HG02623 (cell line): ENCODE measurements around the gene PGM2.
A peak's percentile ranks its signal among the peaks of the same experiment; 100 is the strongest.
"Not testable (repeated sequence)": the region's sequence is repeated elsewhere in the genome, so short reads cannot be mapped to it uniquely, and the experiment has no call there.

ENCODE experiments used
- ATAC-seq: cut with Tn5 transposase; IDR thresholded peaks from one replicate; pipeline ENCODE4 v1.9.1; 2021; ENCODE audit warnings: moderate library complexity; ENCODE audit not compliant: unreplicated experiment

Gene PGM2

DNA sequence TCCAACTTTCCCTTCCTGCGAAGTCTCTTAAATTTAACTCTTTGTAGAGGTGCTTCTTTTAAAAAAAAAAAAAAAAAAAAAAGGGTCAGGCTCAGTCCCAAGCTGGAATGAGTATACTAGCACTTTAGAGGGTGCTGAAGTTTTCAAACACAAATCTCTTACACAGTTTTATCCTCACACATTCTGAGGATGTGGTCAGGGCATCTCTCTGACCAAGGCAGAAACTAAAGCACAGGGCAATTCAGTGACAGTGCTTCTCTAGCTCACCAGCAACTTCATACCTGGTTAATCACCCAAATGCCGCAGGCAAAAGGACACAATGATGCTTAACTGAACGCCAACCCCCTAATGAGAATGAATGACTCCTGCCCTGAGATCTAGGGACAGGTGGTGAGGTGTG, 9.8 kb upstream of the PGM2 start:
- no peak for ATAC-seq

DNA sequence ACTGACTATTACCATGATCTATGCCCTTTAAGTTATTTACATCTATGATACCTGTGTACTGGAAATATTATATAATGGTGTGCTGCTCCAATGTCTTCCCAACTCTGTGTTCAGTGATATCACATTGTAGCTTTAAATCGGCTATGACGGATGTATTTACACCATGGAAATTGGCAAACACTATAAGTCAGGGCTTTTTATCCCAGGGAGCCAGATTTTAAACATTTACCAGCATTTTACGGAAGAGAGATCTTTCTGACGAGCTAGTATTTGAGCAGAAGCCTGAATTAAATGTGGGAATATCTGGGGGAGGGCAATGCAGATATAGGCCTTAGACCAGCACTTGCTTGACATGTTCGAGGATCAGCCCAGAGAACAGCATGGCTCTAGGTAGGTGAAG, 7.7 kb upstream of the PGM2 start:
- ATAC-seq: no peak

- ATAC-seq: not testable (repeated sequence)
These were observed 6.0 kb upstream of the PGM2 start for GRCh38 chr4:37820458-37820857.

DNA sequence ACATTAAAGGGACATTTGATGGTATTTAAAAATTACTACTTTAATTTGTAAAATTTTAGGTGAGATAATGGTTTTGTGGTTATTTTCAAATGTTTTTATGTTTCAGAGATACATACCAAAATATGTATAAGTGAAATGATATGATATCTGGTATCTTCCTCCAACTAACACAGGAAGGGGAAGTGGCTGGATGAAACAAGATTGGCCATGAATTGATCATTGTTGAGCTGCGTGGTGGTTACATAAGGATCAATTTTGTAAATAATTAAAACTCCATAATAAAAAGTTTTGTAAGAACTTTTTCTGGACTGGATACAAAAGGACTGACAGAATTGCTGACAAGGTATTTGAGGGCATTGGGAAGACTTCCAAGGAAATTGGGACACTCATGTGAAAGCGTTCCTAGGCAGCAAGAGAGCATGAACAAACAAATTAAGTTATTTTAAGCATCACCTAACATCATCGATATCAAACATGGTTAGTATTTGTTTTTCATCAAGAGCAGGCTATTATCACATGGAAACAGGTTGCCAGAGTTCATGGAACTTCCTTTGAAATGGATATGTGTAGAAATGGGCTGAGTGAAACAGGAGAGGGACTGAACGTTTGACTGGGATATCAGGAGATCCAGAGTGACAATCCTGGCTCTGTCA, 4.4 kb upstream of the PGM2 start:
- no peak for ATAC-seq

DNA sequence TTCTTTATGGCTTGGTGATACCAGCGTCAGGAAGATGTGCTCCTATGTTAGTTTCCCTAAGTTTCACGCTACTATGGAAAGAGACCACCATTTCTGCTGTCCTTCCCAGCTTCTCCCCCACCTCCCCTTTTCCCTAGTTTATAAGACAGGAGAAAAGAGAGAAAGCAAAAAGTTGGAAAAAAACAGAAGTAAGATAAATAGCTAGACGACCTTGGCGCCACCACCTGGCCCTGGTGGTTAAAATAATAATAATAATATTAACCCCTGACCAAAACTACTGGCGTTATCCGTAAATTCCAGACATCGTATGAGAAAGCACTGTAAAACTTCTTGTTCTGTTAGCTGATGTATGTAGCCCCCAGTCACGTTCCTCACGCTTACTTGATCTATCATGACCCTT, 985 bp upstream of the PGM2 start:
- not testable (repeated sequence) for ATAC-seq

DNA sequence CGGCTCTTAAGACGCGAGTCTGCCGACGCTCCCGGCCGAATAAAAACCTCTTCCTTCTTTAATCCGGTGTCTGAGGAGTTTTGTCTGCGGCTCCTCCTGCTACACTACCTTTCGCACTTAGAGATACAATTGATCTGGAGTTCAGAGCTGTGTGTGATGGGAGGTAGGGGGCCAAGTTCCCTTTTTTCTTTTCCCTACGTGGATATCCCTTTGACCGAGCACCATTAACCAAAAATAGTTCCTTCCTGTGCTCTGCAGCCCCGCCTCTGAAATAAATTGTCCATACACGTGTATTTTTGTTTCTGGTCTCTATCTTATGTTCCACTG, 555 bp upstream of the PGM2 start:
- peak; percentile 2 for ATAC-seq

GRCh38 chr4:37827030-37827685, 672 bp downstream of the PGM2 start:
- peak; percentile 31 for ATAC-seq

DNA sequence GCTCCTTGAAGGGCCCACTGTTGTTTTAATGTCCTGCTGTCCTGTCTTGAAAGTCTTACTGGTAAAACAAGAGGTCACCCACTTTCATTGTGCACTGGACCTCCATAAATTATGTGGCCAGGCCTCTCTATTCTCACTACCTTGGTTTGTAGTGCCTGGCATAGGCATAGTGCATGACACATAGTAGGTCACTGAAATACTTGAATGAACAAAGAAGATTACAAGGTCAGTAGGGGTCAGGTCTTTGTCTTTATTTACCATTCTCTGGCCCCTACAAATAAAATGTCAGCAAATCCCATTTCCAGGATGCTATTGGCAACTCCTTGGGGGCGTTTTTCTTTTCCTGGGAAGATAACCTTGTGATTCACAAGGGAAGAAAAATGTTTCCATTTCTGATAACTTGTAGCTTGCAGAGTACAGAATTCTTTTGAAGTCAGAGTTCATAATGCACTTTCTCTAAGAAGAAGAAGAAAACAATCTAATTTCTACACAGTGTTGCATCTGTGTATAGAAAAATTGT, 1.4 kb downstream of the PGM2 start:
- no peak for ATAC-seq

GRCh38 chr4:37828843-37829242, 2.4 kb downstream of the PGM2 start:
- ATAC-seq: no peak

GRCh38 chr4:37830640-37831039, 4.2 kb downstream of the PGM2 start:
- ATAC-seq: no peak

DNA sequence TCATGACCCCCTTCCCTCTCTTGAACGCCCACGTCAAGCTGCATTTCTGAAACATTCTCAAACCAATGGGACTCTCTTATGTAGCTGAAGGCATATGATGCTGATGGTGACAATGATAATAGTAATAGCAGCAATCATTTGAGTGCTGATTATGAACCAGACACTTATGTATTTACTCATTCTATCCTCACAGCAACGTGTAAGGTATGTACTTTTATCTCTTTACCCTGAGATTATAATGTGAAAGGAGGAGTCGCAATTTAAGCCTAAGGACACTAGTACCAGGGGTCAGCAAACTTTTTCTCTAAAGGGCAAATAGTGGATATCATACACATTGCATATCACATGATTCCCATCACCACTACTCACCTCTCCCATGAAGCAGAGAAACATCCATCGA, 8.5 kb downstream of the PGM2 start:
- no peak for ATAC-seq

DNA sequence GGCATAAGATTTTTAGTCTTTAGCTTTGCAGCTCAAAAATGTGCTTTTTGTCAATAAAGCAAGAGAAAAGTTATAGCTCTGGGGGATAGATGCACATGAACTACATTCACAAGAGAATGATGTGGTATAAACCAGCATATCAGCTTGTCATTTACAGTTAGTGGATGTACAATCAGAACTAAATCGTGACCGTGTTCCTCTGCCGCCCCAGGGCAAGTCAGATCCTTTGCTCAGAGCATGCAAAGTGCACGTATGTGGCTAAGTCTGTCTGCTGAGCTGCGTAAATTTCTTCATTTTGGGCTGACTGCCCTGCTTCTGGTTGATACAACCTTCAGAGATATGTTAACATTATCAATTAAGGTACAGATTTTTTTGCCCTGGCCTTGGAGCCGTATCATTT, 9.3 kb downstream of the PGM2 start:
- ATAC-seq: no peak

DNA sequence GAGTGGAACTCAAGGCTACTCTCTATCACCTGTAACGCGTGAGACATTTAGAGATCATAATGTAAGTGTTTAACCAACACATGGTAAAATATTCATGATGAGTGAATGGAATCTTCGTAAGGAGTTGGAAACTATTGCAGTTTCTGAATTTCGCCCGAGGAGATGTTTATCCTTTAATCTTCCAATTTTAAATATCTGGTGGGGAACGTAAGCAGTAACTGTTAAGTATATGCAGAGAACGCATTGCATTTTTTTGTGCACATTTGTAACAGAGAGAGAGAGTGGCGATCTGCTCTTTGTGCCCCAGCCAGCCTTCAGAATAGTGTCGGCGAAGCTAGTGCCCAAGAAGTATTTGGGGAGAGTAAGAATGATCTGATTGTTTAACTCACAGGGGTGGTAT, 9.8 kb downstream of the PGM2 start:
- no peak for ATAC-seq

DNA sequence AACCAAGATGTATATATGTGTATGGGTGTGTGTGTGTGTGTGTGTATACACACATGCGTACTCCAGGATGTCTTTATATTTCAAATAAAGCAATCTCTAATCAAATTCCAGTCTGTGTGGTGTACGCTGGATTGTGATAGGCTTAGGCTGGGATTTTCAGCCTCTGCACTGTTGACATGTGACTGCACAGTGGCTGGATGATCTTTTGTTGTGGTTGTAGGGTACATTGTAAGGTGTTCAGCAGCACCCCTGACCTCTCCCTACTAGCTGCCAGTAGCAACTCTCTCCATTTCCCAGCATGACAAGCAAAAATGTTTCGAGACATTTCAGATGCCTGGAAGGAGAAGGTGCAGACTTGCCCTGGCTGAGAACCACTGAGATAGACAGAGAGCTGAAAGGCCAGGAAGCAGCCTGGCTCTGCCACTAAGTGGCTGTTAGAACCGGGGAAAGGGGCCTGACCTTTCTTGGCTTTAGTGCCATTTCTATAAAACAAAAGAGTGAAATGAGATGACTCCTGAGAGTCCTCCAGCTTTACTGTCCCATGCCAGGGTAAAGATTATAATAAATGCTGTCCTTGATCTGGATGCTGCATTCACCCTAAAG, 10.5 kb downstream of the PGM2 start:
- no peak for ATAC-seq

DNA sequence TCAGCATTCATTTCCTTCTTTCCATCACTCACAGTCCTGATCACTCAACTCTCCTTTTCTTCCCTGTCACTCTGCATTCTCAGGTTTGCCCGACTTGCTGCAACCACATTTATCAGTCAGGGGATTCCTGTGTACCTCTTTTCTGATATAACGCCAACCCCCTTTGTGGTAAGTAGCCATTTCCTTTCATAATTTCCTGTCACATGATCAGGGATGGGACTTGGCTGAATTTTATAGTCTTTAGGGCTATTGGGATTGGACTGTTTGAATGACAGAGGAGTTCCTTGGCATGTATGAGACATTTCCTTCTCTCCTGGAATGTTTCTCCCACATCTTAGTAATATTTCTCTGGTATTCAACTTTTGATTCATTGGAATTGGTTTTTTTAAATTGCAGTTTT, 11.0 kb downstream of the PGM2 start:
- no peak for ATAC-seq

- ATAC-seq: no peak
These were observed 12.9 kb downstream of the PGM2 start for GRCh38 chr4:37839426-37839825.

DNA sequence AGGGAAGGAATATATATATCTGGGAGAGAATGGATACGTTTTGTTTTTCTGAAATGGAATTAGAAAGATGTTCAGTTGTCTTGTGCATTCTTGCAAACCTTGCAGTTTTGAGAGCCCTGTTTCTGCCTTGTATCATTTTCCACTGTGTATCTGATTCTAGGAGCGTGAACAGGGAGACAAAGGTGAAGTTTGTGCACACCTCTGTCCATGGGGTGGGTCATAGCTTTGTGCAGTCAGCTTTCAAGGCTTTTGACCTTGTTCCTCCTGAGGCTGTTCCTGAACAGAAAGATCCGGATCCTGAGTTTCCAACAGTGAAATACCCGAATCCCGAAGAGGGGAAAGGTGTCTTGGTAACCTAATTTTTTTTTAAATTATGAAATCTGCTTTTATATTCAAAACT, 17.7 kb downstream of the PGM2 start:
- ATAC-seq: no peak

DNA sequence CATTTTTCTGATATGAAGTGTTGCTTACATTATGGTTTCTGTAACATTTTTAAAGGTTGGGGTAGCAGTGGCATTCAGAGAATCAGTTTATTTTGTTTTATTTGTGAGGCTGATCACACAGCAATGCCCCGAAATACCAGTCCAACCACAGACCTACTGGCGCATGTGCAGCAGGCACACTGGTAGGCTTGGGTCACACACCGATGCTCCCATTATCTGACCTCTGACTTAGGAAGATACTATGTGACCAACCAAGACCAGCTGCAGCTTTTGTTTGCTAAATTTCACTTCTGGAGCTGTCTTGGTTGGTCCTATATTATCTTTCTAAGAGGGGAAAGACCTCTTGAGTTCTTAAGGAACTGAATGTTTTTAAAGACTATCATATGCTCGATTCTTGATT, 18.7 kb downstream of the PGM2 start:
- no peak for ATAC-seq

DNA sequence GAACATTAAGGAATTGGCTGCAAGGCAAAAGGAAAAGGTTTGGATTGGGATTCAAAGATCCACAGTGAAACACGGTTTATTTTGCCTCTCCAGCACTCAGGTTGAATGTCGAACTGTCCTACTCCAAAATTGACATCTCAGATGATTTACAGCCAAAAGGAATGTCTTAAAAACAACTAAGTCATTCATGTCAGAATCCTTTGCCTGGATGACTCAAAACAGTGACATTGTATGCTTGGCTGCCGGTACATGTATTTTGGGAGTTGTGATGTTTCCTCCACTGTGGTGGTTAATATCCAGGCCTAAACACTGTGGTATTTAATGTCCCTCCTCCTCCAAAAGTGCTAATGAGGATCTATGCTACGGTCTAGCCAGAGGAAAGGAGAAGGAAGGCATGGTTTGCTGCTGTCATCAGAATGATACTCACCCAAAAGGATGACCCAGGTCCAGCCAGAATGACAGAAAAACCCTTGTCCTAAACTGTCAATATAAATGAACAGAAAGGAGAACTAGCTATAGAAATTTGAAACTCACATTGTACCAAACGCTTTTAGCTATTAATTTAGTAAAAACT, 20.9 kb downstream of the PGM2 start:
- no peak for ATAC-seq

DNA sequence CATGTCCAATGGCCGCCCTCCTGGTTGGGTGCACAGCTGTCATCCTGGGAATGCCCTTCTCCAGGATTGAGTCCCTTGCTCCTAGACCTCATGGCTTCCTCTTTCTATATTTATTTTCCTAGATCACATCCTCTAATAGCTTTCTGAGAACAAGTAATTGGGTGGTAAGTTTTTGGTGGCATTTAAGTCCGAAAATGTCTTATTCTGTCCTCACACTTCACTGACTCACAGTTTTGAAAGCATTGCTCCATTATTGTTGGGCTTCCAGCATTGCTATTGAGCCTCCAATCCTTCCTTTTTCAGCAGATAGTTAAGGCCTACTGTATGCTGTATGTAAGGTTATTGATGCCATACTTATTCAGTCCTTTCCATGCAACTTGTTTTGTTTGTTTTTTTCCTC, 25.9 kb downstream of the PGM2 start:
- ATAC-seq: no peak

DNA sequence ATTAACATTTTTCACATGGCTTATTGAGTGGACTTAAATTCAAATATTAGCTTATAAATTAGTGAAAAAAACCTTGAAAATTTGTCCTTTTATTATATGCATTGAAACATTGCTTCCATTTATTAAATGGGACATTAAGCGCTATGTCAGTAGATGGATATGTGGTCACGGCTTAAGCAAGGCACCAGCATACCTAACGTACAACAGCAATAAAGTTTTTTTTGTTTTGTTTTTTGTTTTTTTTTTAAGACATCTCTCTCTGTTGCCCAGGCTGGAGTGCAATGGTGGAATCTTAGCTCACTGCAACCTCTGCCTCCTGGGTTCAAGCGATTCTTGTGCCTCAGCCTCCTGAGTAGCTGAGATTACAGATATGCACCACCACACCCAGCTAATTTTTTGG, 31.6 kb downstream of the PGM2 start:
- ATAC-seq: no peak

GRCh38 chr4:37858872-37859271, 32.4 kb downstream of the PGM2 start:
- no peak for ATAC-seq
